Colonic mucosa (tissue), 4 donors: ENCODE data around the gene SPEF2. TPM values are rescaled to one million over a fixed set of nuclear protein-coding genes. Genes with fewer than 3 reads are reported as not detected.

Source experiments
- DNase-seq: peaks from one replicate; pipeline ENCODE4 v3.0.0-alpha.2; 2020
- H3K27ac ChIP-seq: fragments of 200-600 bp; one replicate; pipeline ENCODE4 v1.8.0; 2021
- H3K27me3 ChIP-seq: fragments of 200-600 bp; one replicate; pipeline ENCODE4 v1.8.0; 2021
- H3K36me3 ChIP-seq: fragments of 200-600 bp; one replicate; pipeline ENCODE4 v1.8.0; 2021
- H3K4me1 ChIP-seq: fragments of 200-600 bp; one replicate; pipeline ENCODE4 v1.8.0; 2021; ENCODE audit warnings: mild to moderate bottlenecking
- H3K4me3 ChIP-seq: fragments of 200-600 bp; one replicate; pipeline ENCODE4 v1.8.0; 2021
- H3K9ac ChIP-seq, 2 donors: one replicate each; pipeline ENCODE4 v1.7.0; 2013; ENCODE audit warnings: control low read depth in 2 of 2, low read depth in 2 of 2, low read length in 2 of 2
- H3K9me3 ChIP-seq: fragments of 200-600 bp; one replicate; pipeline ENCODE4 v1.8.0; 2021
- intact Hi-C: fragments of 100-400 bp; cut with DNase I; formaldehyde crosslinking; loops from one replicate; pipeline ENCODE4 v1.14.1; 2022
- total RNA-seq, 2 donors: library from RNA; stranded (reverse); fragmentation: NEBNext Ultra II Directional in 1 of 2; extraction: Animal tissue kit (Norgen Biotek cat#: 25700) in 1 of 2; gene quantifications; one replicate each; pipeline ENCODE4 v1.2.1, GENCODE V29; 2021
- TF ChIP-seq, protein P1 (sequence below): fragments of 200-600 bp; IDR thresholded peaks from one replicate; pipeline ENCODE4 v1.8.0; 2022; ENCODE audit warnings: antibody characterized with exemption, mild to moderate bottlenecking
- donor health status: healthy.
- donor health status: DM: no; HTN: no; CAD: no.
- donor health status: DM: no; HTN: no; CAD: no.

The SPEF2 gene
- total RNA-seq, 2 donors from 2014 or later, result 3.3 to 6.0 TPM

DNA sequence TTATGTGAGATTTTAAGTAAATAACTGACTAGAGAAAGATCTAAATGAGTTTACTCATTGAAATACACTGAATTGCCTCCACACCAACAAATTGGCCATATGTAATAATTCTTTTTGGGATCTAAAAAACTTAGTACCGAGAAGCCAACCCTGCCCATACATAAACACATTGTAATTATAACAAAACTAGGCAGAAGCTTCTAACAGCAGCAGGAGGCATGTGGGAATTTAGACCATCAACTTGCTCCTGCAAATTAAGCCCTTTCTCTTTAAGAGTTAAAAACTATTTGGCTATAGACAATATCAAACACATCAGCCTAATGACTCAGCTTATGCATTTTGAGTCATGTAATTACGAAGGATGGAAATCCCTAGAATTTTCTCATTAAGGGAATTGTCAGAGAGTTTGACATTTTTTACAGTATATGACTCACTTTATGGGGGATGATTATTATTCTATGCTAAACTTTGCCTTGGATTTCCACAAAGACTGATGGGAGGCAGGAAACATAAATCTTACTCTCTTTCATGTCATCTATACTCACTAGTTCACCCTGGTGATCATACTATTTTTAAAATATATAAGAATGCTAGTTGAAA, 240.0 kb downstream of the SPEF2 start:
- DNase-seq, result no peak
- Histone ChIP-seq H3K4me3 (no peak overlapping the region), H3K4me1 (no peaks in the 10 kb centered on the region), H3K27ac (peak overlapping the region; percentile 28), H3K36me3 (no peaks in the 10 kb centered on the region), H3K27me3 (no peaks in the 10 kb centered on the region), H3K9me3 (no peaks in the 10 kb centered on the region), H3K9ac (no peak overlapping the region)
- TF ChIP-seq, protein P1, sequence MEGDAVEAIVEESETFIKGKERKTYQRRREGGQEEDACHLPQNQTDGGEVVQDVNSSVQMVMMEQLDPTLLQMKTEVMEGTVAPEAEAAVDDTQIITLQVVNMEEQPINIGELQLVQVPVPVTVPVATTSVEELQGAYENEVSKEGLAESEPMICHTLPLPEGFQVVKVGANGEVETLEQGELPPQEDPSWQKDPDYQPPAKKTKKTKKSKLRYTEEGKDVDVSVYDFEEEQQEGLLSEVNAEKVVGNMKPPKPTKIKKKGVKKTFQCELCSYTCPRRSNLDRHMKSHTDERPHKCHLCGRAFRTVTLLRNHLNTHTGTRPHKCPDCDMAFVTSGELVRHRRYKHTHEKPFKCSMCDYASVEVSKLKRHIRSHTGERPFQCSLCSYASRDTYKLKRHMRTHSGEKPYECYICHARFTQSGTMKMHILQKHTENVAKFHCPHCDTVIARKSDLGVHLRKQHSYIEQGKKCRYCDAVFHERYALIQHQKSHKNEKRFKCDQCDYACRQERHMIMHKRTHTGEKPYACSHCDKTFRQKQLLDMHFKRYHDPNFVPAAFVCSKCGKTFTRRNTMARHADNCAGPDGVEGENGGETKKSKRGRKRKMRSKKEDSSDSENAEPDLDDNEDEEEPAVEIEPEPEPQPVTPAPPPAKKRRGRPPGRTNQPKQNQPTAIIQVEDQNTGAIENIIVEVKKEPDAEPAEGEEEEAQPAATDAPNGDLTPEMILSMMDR, result no peak
- intact Hi-C loops, result no loop called here

DNA sequence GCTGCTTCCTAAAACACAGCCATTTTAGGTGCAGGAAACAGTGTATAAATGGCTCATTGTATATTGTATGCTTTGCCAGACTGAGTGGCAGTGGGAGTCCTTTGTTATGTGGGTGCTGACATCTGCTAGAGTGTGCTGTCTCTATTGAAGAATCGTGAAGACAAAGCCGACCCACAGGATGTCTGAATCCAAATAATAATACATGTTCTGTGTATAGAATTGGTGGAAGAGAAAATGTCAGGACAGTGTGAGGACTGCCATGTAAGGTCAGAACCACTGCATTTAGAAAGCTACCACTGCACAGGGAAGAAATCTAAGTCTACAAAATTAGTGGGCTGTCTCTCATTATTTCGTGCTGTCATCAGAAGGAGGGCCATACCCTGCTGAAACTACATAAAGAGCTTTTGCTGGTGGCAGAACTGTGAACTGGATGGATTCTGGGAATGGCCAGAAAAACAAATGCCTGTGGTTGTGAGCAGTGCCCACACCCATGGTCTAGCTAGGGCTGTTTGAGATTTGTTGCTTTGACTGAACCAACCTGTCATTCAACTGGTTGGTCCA, 241.5 kb downstream of the SPEF2 start:
- intact Hi-C loops, result no loop called here
- H3K9ac ChIP-seq, result no peak overlapping the region
- H3K27me3 ChIP-seq, result no peaks in the 10 kb centered on the region
- DNase-seq, result no peak
- peak overlapping the region; percentile 1 for H3K4me3 ChIP-seq
- TF ChIP-seq, protein P1, result no peak
- H3K36me3 ChIP-seq, result no peaks in the 10 kb centered on the region
- H3K9me3 ChIP-seq, result no peaks in the 10 kb centered on the region
- H3K27ac ChIP-seq, result no peak overlapping the region
- H3K4me1 ChIP-seq, result no peaks in the 10 kb centered on the region

DNA sequence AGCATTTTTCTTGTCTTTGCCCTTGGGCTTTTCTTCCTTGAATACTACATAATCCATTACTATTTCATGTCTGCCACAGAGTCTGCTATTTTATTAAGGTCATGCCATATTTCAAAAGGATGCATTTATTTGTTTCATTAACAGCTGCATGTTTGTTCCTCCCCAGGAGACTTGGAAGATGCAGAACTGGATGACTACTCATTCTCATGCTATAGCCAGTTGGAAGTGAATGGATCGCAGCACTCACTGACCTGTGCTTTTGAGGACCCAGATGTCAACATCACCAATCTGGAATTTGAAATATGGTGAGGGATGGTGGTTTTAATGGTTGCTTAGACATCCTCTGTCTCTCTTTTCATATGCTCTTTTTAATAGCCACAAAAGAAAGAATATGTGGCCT, 243.0 kb downstream of the SPEF2 start:
- no peak for DNase-seq
- no peaks in the 10 kb centered on the region for H3K36me3 ChIP-seq
- H3K9ac ChIP-seq, result no peak overlapping the region
- no peak overlapping the region for H3K4me3 ChIP-seq
- no peak overlapping the region for H3K27ac ChIP-seq
- intact Hi-C loops, result no loop called here
- H3K9me3 ChIP-seq, result no peaks in the 10 kb centered on the region
- H3K4me1 ChIP-seq, result no peaks in the 10 kb centered on the region
- TF ChIP-seq, protein P1, result no peak
- H3K27me3 ChIP-seq, result no peaks in the 10 kb centered on the region

DNA sequence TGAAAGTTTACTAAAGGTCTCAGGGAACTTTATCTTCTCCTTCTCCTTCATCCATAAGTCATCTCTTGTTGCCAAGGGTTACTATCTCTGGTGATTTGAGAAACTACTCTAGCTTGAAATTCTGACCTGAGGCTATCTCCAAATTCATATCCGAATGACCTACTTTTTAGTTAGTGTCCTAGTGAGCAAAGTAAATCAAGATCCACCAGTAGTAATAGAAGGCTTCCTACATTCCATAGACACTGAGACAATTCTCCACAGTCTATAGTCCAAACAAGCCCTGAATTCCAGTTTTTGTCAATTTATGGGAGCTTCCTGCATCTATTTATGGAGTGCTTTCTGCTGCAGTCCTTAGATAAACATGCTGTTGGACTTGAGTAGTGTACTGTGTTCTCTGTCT, 244.1 kb downstream of the SPEF2 start:
- no peak overlapping the region for H3K9ac ChIP-seq
- H3K4me1 ChIP-seq, result no peaks in the 10 kb centered on the region
- no peaks in the 10 kb centered on the region for H3K36me3 ChIP-seq
- no peak overlapping the region for H3K4me3 ChIP-seq
- intact Hi-C loops, result no loop called here
- no peaks in the 10 kb centered on the region for H3K27me3 ChIP-seq
- no peak for DNase-seq
- H3K9me3 ChIP-seq, result no peaks in the 10 kb centered on the region
- H3K27ac ChIP-seq, result no peak overlapping the region
- TF ChIP-seq, protein P1, result no peak

DNA sequence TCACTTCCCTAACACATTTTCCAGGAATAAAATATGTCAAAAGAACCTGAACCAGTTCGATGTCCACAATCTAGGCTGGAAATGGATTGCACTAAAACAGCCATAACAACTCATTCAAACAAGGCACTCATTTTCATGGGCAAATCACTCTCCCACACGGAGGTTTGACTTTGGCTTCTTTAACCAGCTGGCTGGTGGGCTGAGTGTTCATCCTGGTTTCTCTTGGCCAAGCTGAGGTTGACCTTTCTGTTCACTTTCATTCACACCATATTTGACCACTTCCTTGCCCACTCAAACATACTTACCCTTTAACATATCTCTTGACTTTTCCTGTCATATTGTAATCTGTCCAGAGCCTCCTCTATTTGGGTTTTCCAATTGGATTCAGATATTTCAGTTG, 244.5 kb downstream of the SPEF2 start:
- no peak for DNase-seq

More for the DNA sequence above, 244.5 kb downstream of the SPEF2 start:
- Histone ChIP-seq H3K27me3 (no peaks in the 10 kb centered on the region), H3K9me3 (no peaks in the 10 kb centered on the region), H3K4me3 (no peak overlapping the region), H3K9ac (no peak overlapping the region), H3K27ac (no peak overlapping the region), H3K4me1 (no peaks in the 10 kb centered on the region), H3K36me3 (no peaks in the 10 kb centered on the region)
- intact Hi-C loops, result no loop called here
- TF ChIP-seq, protein P1, result no peak
